ENCODE results near the gene TULP4.

TULP4 gene

DNA sequence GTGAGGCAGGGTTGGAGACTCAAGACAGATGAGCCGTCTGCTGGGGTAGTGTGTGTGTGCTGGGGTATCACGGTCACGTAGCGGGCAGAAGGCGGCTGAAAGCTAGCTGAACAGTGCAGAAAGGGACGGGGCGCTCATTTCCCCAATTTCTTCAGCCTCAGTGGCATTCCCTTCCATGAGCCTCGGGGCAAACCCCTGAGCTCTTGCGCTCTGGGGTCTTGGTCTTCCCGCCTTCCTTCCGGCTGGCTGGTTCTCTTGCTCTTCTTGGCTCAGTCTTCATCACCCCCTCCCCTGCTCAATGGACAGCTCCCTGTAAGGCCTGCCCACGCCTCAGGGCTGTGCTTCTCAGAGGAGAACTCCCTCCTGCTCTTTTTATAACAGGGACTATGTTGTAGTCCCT lies 232.2 kb downstream of the TULP4 start:
- no peak for DNase-seq (ENCODE audit: low read depth)
- TF ChIP-seq, protein P1, sequence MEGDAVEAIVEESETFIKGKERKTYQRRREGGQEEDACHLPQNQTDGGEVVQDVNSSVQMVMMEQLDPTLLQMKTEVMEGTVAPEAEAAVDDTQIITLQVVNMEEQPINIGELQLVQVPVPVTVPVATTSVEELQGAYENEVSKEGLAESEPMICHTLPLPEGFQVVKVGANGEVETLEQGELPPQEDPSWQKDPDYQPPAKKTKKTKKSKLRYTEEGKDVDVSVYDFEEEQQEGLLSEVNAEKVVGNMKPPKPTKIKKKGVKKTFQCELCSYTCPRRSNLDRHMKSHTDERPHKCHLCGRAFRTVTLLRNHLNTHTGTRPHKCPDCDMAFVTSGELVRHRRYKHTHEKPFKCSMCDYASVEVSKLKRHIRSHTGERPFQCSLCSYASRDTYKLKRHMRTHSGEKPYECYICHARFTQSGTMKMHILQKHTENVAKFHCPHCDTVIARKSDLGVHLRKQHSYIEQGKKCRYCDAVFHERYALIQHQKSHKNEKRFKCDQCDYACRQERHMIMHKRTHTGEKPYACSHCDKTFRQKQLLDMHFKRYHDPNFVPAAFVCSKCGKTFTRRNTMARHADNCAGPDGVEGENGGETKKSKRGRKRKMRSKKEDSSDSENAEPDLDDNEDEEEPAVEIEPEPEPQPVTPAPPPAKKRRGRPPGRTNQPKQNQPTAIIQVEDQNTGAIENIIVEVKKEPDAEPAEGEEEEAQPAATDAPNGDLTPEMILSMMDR (IDR thresholded peaks at IDR 0.05; ENCODE audit: insufficient read depth, low read depth, low read length, missing control alignments): no peak
- no peak overlapping the region for H3K4me3 ChIP-seq (ENCODE audit: low read length)

DNA sequence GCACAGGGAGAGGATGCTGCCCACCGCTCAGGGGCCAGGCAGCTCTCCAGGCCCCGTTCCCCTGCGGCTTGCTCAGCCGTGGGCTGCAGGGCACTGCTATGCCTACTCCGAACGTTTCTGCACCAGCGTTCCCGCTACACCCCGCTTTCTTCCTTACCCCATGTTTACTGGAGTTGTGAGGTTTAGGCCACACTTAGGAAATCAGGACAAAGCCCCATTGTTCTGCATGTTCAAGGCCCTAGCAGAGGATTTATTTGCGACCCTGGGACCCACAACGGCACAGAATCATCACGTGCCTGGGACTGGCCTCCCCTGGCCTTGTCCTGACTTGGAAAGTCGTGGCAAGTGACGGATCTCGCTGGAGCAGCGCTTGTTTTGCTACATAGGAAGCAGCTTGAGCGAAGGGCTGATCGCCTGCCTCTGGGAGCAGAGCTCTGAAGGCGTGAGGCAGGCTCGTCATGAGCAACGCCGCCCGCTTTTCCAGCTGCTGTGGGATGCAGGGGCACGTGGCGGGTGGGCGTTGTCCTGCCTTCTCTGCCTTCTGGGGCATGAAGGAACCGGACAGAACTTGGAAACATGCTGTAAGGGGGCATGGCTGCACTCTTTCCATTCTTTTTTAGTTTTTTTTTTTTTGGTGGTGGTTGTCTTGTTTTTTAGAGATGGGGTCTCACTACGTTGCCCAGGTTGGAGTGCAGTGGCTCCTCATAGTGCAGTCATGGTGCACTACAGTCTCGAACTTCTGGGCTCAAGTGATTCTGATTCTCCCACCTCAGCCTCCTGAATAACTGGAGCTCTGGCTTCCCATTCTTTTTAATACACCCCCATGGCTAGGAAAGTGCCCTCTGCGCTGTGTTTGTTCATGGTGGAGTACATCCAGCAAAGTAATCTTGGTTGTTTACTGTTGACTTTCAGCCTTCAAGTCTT lies 233.0 kb downstream of the TULP4 start:
- DNase-seq (ENCODE audit: low read depth): no peak
- H3K4me3 ChIP-seq (ENCODE audit: low read length): no peak overlapping the region
- TF ChIP-seq, protein P1 (IDR thresholded peaks at IDR 0.05; ENCODE audit: insufficient read depth, low read depth, low read length, missing control alignments): no peak

- no peak overlapping the region for H3K4me3 ChIP-seq (ENCODE audit: low read length)
- TF ChIP-seq, protein P1 (IDR thresholded peaks at IDR 0.05; ENCODE audit: insufficient read depth, low read depth, low read length, missing control alignments): no peak
- DNase-seq (ENCODE audit: low read depth): no peak
Measured at GRCh38 chr6:158548418-158549161, 236.3 kb downstream of the TULP4 start.

DNA sequence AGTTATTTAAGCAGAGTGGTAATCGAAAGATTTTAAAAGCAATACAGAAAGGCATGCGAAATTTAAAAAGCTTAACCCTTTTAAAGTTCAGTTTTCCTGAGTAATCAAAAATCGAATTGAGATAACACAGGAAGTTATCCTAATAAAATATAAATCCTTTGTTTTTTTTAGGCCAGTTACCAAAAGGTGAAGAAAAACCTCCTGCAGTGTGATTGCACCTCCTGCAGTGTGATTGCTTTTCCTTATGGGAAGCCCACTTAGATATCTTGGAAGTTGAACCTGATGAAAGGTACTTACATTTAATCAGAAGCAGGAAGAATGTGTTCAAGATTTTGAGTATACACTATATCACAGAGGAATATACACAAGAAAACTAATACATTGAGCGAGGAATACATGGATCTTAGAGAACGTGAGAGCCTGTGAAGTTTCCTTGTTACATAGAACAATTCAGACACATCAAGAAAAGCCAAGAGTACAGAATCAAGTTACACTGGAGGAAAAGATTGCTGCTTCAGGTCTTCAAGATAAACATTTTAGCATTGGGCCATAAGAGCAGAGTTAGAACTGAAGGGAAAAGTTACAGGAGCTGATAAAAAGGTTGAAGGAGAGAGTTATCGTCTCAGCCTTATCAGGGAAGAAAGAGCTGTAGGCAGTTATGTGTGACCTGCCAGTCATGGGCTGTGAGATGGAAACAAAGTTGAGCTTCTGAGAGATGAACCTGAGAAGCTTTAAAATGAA lies 240.0 kb downstream of the TULP4 start:
- TF ChIP-seq, protein P1 (IDR thresholded peaks at IDR 0.05; ENCODE audit: insufficient read depth, low read depth, low read length, missing control alignments): no peak
- DNase-seq (ENCODE audit: low read depth): no peak
- H3K4me3 ChIP-seq (ENCODE audit: low read length): no peak overlapping the region

GRCh38 chr6:158552796-158553138 lies 240.5 kb downstream of the TULP4 start:
- no peak overlapping the region for H3K4me3 ChIP-seq (ENCODE audit: low read length)
- DNase-seq (ENCODE audit: low read depth): no peak
- TF ChIP-seq, protein P1 (IDR thresholded peaks at IDR 0.05; ENCODE audit: insufficient read depth, low read depth, low read length, missing control alignments): no peak

DNA sequence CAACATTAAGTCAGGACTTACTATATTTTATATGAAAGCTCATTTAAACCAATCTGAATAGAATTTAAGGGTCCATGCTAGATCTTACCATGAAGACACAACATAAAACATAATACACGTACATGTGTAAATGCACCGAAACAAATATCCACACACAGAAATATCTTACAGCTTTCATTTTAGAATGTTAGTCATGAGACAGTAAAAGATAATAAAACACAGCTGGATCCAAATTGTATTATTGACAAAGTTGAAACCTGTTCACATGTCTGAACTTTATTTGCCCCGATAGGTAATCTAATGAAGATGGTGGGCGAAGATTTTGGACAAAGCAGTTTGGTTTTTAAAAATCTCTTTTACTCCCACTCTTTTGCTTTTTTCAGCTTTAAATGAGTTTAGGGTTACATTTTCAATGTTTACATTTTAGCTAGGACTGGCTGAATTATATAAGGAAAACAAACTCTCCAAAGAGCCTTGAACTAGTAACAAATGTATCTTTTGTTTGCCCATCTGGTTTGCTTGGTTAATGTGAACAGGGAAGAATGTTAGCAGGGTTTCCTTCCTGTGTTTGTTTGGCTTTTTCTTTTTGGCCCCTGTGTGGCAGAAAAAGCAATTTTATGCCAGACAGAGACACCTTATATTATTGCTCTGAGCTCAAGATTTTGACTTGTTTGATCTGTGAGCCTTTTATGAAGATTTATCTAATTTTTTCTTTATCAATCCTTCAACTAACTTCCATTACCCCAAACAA lies 242.5 kb downstream of the TULP4 start:
- no peak overlapping the region for H3K4me3 ChIP-seq (ENCODE audit: low read length)
- TF ChIP-seq, protein P1 (IDR thresholded peaks at IDR 0.05; ENCODE audit: insufficient read depth, low read depth, low read length, missing control alignments): no peak
- no peak for DNase-seq (ENCODE audit: low read depth)

Data from epithelial cell of esophagus (primary cell).